MM.1S (cell line): ENCODE data around the gene TRIM3.

Experiments used
- DNase-seq: peaks from one replicate; pipeline ENCODE4 v3.0.0-alpha.2; 2015
- H2AFZ ChIP-seq: fragments of 300-600 bp; sonication (generic); 2 replicates; pipeline ENCODE4 v1.6.0; 2016; ENCODE audit warnings: antibody characterized with exemption, low read length
- H3F3A ChIP-seq: fragments of 300-600 bp; sonication (generic); 2 replicates; pipeline ENCODE4 v1.6.1; 2016; ENCODE audit warnings: mild to moderate bottlenecking, antibody characterized with exemption, low read length, moderate library complexity, mixed read lengths; ENCODE audit not compliant: insufficient read depth
- H3K27ac ChIP-seq: fragments of 300-600 bp; sonication (generic); 2 replicates; pipeline ENCODE4 v1.5.1; 2016; ENCODE audit warnings: mild to moderate bottlenecking, low read length
- H3K27me3 ChIP-seq: fragments of 300-600 bp; sonication (generic); replicated peaks from 2 replicates; pipeline ENCODE4 v1.6.0; 2016; ENCODE audit warnings: low read length; ENCODE audit not compliant: insufficient read depth
- H3K36me3 ChIP-seq: fragments of 300-600 bp; sonication (generic); replicated peaks from 2 replicates; pipeline ENCODE4 v1.6.1; 2016; ENCODE audit warnings: mild to moderate bottlenecking, low read length, mixed read lengths; ENCODE audit not compliant: insufficient read depth
- H3K4me1 ChIP-seq: fragments of 300-600 bp; sonication (generic); 2 replicates; pipeline ENCODE4 v1.6.1; 2016; ENCODE audit warnings: low read length, mixed read lengths
- H3K4me2 ChIP-seq: fragments of 300-600 bp; sonication (generic); 2 replicates; pipeline ENCODE4 v1.6.0; 2016; ENCODE audit warnings: low read depth, low read length
- H3K4me3 ChIP-seq: fragments of 300-600 bp; sonication (generic); 2 replicates; pipeline ENCODE4 v1.5.1; 2016; ENCODE audit warnings: low read length, mixed read lengths
- H3K79me2 ChIP-seq: fragments of 300-600 bp; sonication (generic); 2 replicates; pipeline ENCODE4 v1.6.1; 2016; ENCODE audit warnings: mixed run types, low read length, mixed read lengths
- H3K9ac ChIP-seq: fragments of 300-600 bp; sonication (generic); 2 replicates; pipeline ENCODE4 v1.6.1; 2016; ENCODE audit warnings: low read length, mixed read lengths
- H3K9me2 ChIP-seq: fragments of 300-600 bp; sonication (generic); replicated peaks from 2 replicates; pipeline ENCODE4 v1.6.1; 2016; ENCODE audit warnings: mild to moderate bottlenecking, low read length, mixed read lengths; ENCODE audit not compliant: insufficient read depth
- H3K9me3 ChIP-seq: fragments of 300-600 bp; sonication (generic); replicated peaks from 2 replicates; pipeline ENCODE4 v1.6.1; 2016; ENCODE audit warnings: mild to moderate bottlenecking, low read length, mixed read lengths; ENCODE audit not compliant: insufficient read depth
- H4K20me1 ChIP-seq: fragments of 300-600 bp; sonication (generic); 2 replicates; pipeline ENCODE4 v1.6.1; 2016; ENCODE audit warnings: mild to moderate bottlenecking, low read length, moderate library complexity, mixed read lengths; ENCODE audit not compliant: insufficient read depth
- EZH2 ChIP-seq: fragments of 300-600 bp; sonication (generic); optimal IDR thresholded peaks from 2 replicates; pipeline ENCODE3; 2017; ENCODE audit warnings: low read depth, mild to moderate bottlenecking, antibody characterized with exemption, low read length, mixed read lengths
- EZH2phosphoT487 ChIP-seq: fragments of 300-600 bp; sonication (generic); IDR thresholded peaks from 2 replicates; pipeline ENCODE4 v1.6.1; 2018; ENCODE audit warnings: antibody characterized with exemption, low read length
- TF ChIP-seq, protein P1 (sequence below): fragments of 300-600 bp; sonication (generic); IDR thresholded peaks from 2 replicates; pipeline ENCODE4 v1.5.1; 2016; ENCODE audit warnings: antibody characterized with exemption, low read length, mixed read lengths

The TRIM3 gene

GRCh38 chr11:6419009-6419631 is 54.6 kb downstream of the TRIM3 start, which contains the start of gene APBB1:
TSS of gene APBB1 (minus strand) at chr11:6419094. CDS start at chr11:6411347, 7,747 bp downstream.
- Histone ChIP-seq H3K36me3 (no peaks in the 10 kb centered on the region), H3K4me3 (peak within 1 kb of the TSS; percentile 74), H2AFZ (peak within 1 kb of the TSS; percentile 73), H4K20me1 (no peaks in the 10 kb centered on the region), H3K4me1 (0 out of 2 replicates have a peak, but pooled peaks cover 9% of the 10 kb centered on the region), H3K27me3 (peaks cover 19% of the 10 kb centered on the region), H3K9ac (peak within 1 kb of the TSS; percentile 43; the same call in 1 of the 2 replicates), H3K9me3 (no peaks in the 10 kb centered on the region), H3K27ac (no peak within 1 kb of the TSS), H3F3A (no peaks in the 10 kb centered on the region), H3K79me2 (no peaks in the 10 kb centered on the region), H3K4me2 (peak within 1 kb of the TSS; percentile 81), H3K9me2 (no peaks in the 10 kb centered on the region)
- TF ChIP-seq, protein P1, sequence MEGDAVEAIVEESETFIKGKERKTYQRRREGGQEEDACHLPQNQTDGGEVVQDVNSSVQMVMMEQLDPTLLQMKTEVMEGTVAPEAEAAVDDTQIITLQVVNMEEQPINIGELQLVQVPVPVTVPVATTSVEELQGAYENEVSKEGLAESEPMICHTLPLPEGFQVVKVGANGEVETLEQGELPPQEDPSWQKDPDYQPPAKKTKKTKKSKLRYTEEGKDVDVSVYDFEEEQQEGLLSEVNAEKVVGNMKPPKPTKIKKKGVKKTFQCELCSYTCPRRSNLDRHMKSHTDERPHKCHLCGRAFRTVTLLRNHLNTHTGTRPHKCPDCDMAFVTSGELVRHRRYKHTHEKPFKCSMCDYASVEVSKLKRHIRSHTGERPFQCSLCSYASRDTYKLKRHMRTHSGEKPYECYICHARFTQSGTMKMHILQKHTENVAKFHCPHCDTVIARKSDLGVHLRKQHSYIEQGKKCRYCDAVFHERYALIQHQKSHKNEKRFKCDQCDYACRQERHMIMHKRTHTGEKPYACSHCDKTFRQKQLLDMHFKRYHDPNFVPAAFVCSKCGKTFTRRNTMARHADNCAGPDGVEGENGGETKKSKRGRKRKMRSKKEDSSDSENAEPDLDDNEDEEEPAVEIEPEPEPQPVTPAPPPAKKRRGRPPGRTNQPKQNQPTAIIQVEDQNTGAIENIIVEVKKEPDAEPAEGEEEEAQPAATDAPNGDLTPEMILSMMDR = 0 out of 2 replicates have a peak, but pooled peaks have one; percentile 4
- no peak for TF ChIP-seq EZH2phosphoT487
- DNase-seq = peak; percentile 36

DNA sequence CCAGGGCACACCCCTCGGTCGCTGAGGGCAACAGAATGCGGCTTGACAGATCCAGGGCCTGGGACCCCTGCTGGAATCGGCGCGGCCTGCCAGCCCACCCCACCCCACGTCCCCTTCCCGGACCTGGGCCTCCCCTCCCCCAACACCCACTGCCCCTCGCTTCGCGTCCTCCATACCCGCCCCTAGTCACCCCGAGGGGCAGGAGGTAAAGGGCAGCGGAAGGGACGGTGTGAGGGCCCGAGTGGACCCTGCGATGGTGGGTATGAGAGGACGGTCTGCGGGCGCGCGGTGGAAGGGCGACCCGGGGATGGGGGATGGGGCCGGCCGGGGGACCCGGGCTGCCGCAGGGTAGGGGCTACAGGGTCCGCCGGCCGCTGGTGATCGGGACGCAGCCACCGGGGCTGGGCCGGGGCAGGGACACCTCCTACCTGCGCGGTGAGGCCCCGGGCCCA is 55.2 kb downstream of the TRIM3 start:
- H4K20me1 ChIP-seq = no peaks in the 10 kb centered on the region
- TF ChIP-seq, protein P1 = no peak
- TF ChIP-seq EZH2phosphoT487 (no peak), EZH2 (no peak)
- no peaks in the 10 kb centered on the region for H3K36me3 ChIP-seq
- no peaks in the 10 kb centered on the region for H3K9me2 ChIP-seq
- H3F3A ChIP-seq = no peaks in the 10 kb centered on the region
- 0 out of 2 replicates have a peak overlapping the region, but pooled peaks have one; percentile 29 for H2AFZ ChIP-seq
- H3K79me2 ChIP-seq = no peaks in the 10 kb centered on the region
- H3K4me3 ChIP-seq = peak overlapping the region; percentile 74
- 0 out of 2 replicates have a peak, but pooled peaks cover 9% of the 10 kb centered on the region for H3K4me1 ChIP-seq
- H3K4me2 ChIP-seq = peak overlapping the region; percentile 81; the same call in 1 of the 2 replicates
- H3K27me3 ChIP-seq = peaks cover 19% of the 10 kb centered on the region
- no peaks in the 10 kb centered on the region for H3K9me3 ChIP-seq
- H3K27ac ChIP-seq = no peak overlapping the region
- no peak for DNase-seq
- H3K9ac ChIP-seq = no peak overlapping the region

- Histone ChIP-seq H3F3A (no peaks in the 10 kb centered on the region), H3K9me3 (no peaks in the 10 kb centered on the region), H3K79me2 (no peaks in the 10 kb centered on the region), H3K4me2 (no peak overlapping the region), H4K20me1 (no peaks in the 10 kb centered on the region), H3K4me1 (0 out of 2 replicates have a peak, but pooled peaks cover 9% of the 10 kb centered on the region), H3K4me3 (no peak overlapping the region), H2AFZ (no peak overlapping the region), H3K27me3 (peaks cover 19% of the 10 kb centered on the region), H3K9ac (no peak overlapping the region), H3K9me2 (no peaks in the 10 kb centered on the region), H3K36me3 (no peaks in the 10 kb centered on the region), H3K27ac (no peak overlapping the region)
- TF ChIP-seq EZH2phosphoT487 (no peak), EZH2 (no peak)
- TF ChIP-seq, protein P1 = no peak
- no peak for DNase-seq
Measured at GRCh38 chr11:6417907-6418556, 55.7 kb downstream of the TRIM3 start.
